NCI-H69 (cell line): ENCODE results near the gene PLA1A.
"Not testable (repeated sequence)": the region's sequence is repeated elsewhere in the genome, so short reads cannot be mapped to it uniquely, and the experiment has no call there.

Source experiments
- DNase-seq: peaks from one replicate; lab custom pipeline; 2025; lab: John Stamatoyannopoulos, UW

Gene PLA1A

GRCh38 chr3:119664370-119664769 lies 66.7 kb downstream of the PLA1A start:
- no peak for DNase-seq

- no peak for DNase-seq
Observed at GRCh38 chr3:119664850-119665379, 67.2 kb downstream of the PLA1A start.

- no peak for DNase-seq
Observed at GRCh38 chr3:119665954-119666559, 68.4 kb downstream of the PLA1A start.

- no peak for DNase-seq
Observed at GRCh38 chr3:119669906-119670570, 72.4 kb downstream of the PLA1A start.

GRCh38 chr3:119672776-119673175 lies 75.1 kb downstream of the PLA1A start:
- no peak for DNase-seq

- DNase-seq: no peak
Observed at GRCh38 chr3:119673875-119674274, 76.2 kb downstream of the PLA1A start.

- DNase-seq: no peak
Observed at GRCh38 chr3:119675188-119675874, 77.6 kb downstream of the PLA1A start.

- DNase-seq: no peak
Observed at GRCh38 chr3:119676020-119676419, 78.3 kb downstream of the PLA1A start.

- DNase-seq: peak; percentile 96
Observed at GRCh38 chr3:119676771-119677640, 79.3 kb downstream of the PLA1A start, which contains the start of gene COX17. TSS of gene COX17 (minus strand) at chr3:119677406. CDS start at chr3:119677310, 96 bp downstream.

GRCh38 chr3:119677641-119677934 lies 79.9 kb downstream of the PLA1A start:
- no peak for DNase-seq

GRCh38 chr3:119678209-119678608 lies 80.5 kb downstream of the PLA1A start:
- not testable (repeated sequence) for DNase-seq
